HG03520 (cell line): ENCODE data around the gene RAB12.

ENCODE experiments used
- ATAC-seq: cut with Tn5 transposase; IDR thresholded peaks from one replicate; pipeline ENCODE4 v1.9.1; 2021; ENCODE audit warnings: mild to moderate bottlenecking, moderate library complexity; ENCODE audit not compliant: unreplicated experiment

RAB12 gene

DNA sequence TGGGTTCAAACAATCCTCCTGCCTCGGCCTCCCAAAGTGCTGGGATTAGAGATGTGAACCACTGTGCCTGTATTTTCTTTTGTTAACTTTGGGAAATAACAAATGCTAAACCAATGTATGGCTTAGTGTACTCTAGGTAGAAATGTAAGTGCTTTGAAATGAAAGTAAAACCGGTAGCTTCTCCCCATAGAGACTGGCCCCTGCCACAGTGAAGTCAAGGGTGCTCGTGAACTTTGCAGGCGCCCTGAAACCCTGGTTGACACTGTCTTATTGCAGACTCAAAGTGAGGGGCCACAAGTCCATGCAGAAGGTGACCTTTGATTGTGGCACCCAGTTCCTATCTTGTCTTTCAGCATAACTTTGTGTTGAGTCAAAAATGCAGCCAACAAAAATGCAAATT, 72.0 kb downstream of the RAB12 start:
- ATAC-seq: no peak

DNA sequence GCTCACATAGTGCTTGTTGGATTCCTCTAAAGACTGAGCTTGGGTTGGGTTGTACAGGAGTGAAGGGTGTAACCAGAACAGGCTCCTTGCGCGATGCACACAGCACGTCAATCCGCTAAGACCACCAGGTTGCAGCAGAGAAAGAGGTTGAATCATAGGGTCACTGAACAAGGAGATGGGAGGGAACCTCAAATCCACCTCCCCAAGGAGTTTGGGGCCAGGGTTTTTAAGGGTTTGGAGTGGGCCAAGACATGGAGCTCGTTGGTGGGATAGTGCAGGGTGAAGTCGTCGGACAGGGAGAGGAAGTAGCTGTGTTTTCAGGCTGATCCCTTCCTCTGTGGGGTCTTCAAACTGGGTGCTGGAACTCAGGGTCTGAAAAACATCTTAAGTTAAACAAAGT, 75.3 kb downstream of the RAB12 start:
- no peak for ATAC-seq

DNA sequence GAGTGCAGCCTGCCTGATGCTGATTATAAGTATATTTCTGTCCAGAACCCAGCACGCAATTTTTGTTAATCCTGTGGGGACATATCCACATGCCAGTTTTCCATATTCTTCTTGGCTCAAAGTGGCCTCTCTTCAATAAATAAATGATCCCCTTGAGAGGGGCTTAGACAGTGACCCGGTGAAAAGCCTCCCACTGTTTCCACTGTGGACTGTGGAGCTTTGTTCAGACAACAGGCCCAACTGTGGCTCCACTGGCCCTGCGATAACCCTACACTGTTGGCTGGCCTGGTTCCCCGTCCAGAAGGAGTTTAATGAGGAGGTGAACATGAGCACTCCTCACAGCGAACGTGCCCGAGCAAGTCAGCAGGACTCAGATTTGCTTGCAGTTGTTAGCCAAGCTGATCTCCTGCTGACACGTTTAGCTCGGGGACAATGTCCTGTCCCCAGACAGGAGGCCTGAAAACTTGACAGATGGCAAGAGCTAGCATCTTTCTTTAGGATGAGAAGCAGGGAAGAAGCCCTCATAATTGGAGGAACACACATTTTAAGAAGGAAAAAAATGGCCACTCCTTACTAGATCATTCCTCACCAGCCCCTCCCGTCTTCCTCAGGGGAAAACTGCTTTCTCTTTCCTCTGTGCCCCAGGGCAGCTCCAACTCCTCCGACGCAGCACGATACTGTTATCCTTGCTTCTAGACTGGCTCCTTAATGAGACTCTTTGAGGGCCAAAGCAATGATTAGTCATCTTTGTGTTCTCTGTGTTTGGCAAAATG, 76.1 kb downstream of the RAB12 start:
- no peak for ATAC-seq

DNA sequence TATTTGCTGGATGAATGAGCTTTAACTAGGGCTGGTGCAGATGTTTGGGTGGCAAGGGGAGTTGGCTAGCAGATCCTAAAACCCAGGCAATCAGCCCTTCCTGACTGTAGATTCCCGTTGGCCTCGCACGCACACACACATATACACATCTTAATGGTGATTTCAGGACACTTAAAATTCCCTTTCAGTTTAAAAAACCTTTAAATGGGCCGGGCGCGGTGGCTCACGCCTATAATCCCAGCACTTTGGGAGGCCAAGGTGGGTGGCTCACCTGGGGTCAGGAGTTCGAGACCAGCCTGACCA, 76.6 kb downstream of the RAB12 start:
- ATAC-seq: no peak

GRCh38 chr18:8686611-8687010, 77.4 kb downstream of the RAB12 start:
- no peak for ATAC-seq

DNA sequence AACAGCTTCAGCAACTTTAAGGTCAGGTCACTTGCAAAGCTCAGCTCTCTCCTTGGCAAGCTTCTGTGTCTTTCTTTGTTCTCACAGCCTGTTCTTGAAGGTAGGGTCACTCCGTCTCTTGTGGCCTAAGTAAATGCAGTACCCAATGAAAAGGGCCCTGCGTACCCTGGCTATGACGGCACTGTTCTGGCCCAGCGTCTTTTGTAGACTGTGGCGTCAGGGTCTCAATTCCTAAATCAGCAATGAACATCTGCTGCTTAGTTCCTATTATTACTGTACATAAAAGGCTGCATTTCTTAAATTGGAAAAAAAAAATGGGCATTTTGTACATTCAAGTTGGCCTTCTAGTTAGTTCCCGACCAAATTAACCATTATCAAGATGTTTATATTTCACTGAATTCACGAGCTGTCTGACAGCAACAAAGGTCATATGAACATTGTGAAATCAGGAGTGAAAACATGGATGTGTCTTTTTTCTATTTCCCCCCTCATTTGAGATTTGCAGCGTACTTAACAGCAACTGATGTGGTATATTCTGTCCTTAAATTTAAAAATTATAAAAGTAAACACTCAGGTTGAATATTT, 79.1 kb downstream of the RAB12 start:
- ATAC-seq: no peak

DNA sequence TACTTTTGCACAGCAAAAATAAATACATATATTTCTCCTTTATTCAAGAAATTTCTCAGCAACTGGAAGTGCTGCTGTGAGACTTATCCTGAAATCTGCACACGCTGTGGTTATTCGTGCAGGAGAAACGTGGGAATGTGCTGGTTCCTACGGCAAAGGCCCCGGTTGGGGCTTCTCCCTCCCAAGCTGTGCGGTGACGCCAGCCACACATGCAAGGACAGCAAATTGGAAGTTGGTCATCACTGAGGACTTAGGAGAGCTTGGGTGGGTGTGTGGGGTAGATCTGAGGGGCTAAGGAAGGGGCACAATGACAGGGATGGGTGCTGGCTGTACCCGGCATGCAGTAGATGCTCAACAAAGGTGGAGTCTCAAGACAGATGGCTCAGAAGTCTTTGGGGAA, 79.6 kb downstream of the RAB12 start:
- no peak for ATAC-seq
